Transverse colon (tissue), 4 donors: ENCODE data around the gene RNF166. TPM values are rescaled to one million over a fixed set of nuclear protein-coding genes. Genes with fewer than 3 reads are reported as not detected.

ENCODE experiments used
- DNase-seq: peaks from one replicate; pipeline ENCODE4 v3.0.0-alpha.2; 2019
- H3K27ac ChIP-seq, 4 donors: fragments of 200-600 bp; sonication (generic); 2 replicates each; pipeline ENCODE4 v1.5.1; 2016 to 2018; ENCODE audit warnings: inconsistent platforms in 4 of 4
- H3K27me3 ChIP-seq: fragments of 200-600 bp; sonication (generic); 2 replicates; pipeline ENCODE4 v1.5.1; 2017; ENCODE audit warnings: inconsistent platforms
- H3K36me3 ChIP-seq, 4 donors: fragments of 200-600 bp; sonication (generic); 2 replicates each; pipeline ENCODE4 v1.5.1; 2017 to 2019; ENCODE audit warnings: inconsistent platforms in 4 of 4
- H3K4me1 ChIP-seq, 4 donors: fragments of 200-600 bp; sonication (generic); 2 replicates each; pipeline ENCODE4 v1.5.1; 2017 to 2020; ENCODE audit warnings: inconsistent platforms in 4 of 4
- H3K4me3 ChIP-seq, 4 donors: fragments of 200-600 bp; sonication (generic); 1 replicate in 1 of 4; 2 replicates in 3 of 4; pipeline versions ENCODE4 v1.5.1 to v1.6.1; 2017 to 2019; ENCODE audit warnings: inconsistent platforms in 4 of 4
- H3K9me3 ChIP-seq, 2 donors: fragments of 200-600 bp; sonication (generic); 2 replicates each; pipeline ENCODE4 v1.5.1; 2017 to 2019; ENCODE audit warnings: inconsistent platforms in 2 of 2
- EP300 ChIP-seq: sonication (generic); formaldehyde crosslinking; IDR thresholded peaks from one replicate; pipeline ENCODE4 v1.6.1; 2017; ENCODE audit warnings: antibody characterized with exemption, low read depth
- POLR2A ChIP-seq: fragments of 450-650 bp; IDR thresholded peaks from one replicate; pipeline ENCODE4 v1.6.1; 2016; ENCODE audit warnings: antibody characterized with exemption, mild to moderate bottlenecking, moderate library complexity
- POLR2AphosphoS5 ChIP-seq, 3 donors: sonication (generic); formaldehyde crosslinking; IDR thresholded peaks; one replicate each; pipeline ENCODE4 v1.6.1; 2016; ENCODE audit warnings: antibody characterized with exemption in 3 of 3
- WGBS, 2 donors: methylation state at CpG; one replicate each; pipeline ENCODE4 v1.1.5; 2018; ENCODE audit warnings: low coverage in 1 of 2; 5-methylcytosine and 5-hydroxymethylcytosine counted together
- in situ Hi-C, 4 donors: fragments of 200-750 bp; cut with MboI; loops; one replicate each; pipeline versions ENCODE4 v1.15.0 to v1.15.1; 2017; ENCODE audit warnings: low sequenced_read_pairs in 3 of 4, low pct_ligation_motif_present in 1 of 4, low pct_unique_long_range_greater_than_20kb in 1 of 4
- intact Hi-C: fragments of 100-400 bp; cut with DNase I; formaldehyde crosslinking; loops from one replicate; pipeline ENCODE4 v1.15.1; 2023; ENCODE audit warnings: low total_unique reads
- total RNA-seq, 4 donors: library from RNA; depleted of rRNA; stranded (reverse); fragments of >200 nt; gene quantifications; one replicate each; pipeline ENCODE4 v1.1.0, GENCODE V29; 2016
- TF ChIP-seq, protein P1 (sequence below), 5 experiments: fragments of 200-600 bp in 3 of 5; fragments of 450-650 bp in 2 of 5; sonication (generic) in 3 of 5; IDR thresholded peaks; 1 replicate in 2 of 5; 2 replicates in 3 of 5; pipeline ENCODE4 v1.5.1; 2016 to 2017; ENCODE audit warnings: antibody characterized with exemption in 5 of 5, inconsistent platforms in 3 of 5, mild to moderate bottlenecking in 2 of 5, moderate library complexity in 1 of 5

RNF166 gene
- total RNA-seq, 4 donors from 2014 or later, result 10.3 to 15.3 (median 14.4) TPM

DNA sequence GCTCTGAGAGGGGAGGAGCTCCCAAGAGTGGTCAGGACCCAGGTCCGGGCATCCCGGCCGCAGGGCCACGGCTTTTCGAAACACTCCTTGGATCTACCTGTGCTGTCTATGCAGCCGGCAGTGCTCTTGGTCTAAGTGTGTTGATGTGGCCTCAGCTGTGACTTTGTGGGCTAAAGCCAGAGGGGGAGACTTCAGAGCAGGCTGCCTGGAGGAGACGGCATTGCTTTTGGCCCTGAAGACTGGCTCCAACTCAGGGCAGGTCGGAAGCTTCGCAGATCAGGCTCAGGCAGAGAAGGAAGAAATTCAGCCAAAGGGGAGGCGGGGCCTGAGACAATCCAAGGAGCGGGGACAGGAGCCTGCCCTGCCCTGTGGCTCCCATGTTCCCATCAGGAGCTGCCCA, 47.4 kb upstream of the RNF166 start:
- Histone ChIP-seq H3K27ac (peak overlapping the region; percentile 6 to 34 (median 16)), H3K4me3 (no peak overlapping the region), H3K36me3 (no peaks in the 10 kb centered on the region), H3K4me1 (peaks cover 0 to 16% (median 13%) of the 10 kb centered on the region in 4 donors), H3K27me3 (no peaks in the 10 kb centered on the region), H3K9me3 (no peaks in the 10 kb centered on the region)
- no peak for DNase-seq
- intact Hi-C loops (no loop called here), in situ Hi-C loops (no loop called here)
- no peak for TF ChIP-seq EP300
- no peak for TF ChIP-seq POLR2A
- TF ChIP-seq, protein P1, sequence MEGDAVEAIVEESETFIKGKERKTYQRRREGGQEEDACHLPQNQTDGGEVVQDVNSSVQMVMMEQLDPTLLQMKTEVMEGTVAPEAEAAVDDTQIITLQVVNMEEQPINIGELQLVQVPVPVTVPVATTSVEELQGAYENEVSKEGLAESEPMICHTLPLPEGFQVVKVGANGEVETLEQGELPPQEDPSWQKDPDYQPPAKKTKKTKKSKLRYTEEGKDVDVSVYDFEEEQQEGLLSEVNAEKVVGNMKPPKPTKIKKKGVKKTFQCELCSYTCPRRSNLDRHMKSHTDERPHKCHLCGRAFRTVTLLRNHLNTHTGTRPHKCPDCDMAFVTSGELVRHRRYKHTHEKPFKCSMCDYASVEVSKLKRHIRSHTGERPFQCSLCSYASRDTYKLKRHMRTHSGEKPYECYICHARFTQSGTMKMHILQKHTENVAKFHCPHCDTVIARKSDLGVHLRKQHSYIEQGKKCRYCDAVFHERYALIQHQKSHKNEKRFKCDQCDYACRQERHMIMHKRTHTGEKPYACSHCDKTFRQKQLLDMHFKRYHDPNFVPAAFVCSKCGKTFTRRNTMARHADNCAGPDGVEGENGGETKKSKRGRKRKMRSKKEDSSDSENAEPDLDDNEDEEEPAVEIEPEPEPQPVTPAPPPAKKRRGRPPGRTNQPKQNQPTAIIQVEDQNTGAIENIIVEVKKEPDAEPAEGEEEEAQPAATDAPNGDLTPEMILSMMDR (IDR thresholded peaks at IDR 0.05), result no peak
- TF ChIP-seq POLR2AphosphoS5 (IDR thresholded peaks at IDR 0.05), result no peak
- WGBS, 2 donors, result 80 to 84% methylated on average over 1 to 11 of the region's 11 CpGs

DNA sequence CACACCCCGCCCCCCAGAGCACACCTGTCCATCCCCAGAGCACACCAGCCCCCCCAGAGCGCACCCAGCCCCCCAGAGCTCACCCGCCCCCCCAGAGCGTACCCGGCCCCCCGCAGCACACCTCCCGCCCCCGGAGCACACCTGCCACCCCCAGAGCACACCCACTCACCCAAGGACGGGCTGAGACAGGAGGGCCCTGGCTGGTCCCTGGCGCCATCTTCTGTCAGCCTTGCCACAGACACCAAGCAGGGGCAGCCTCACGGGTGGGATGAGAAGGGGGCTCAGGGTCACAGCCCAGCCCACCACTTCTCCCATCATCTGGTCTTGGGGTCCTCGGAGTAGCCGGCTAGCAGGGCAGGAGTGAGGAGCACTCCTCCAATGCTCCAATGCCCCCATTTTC, 47.0 kb upstream of the RNF166 start:
- in situ Hi-C loops (no loop called here), intact Hi-C loops (no loop called here)
- Histone ChIP-seq H3K4me1 (peaks cover 0 to 16% (median 9%) of the 10 kb centered on the region in 4 donors), H3K27me3 (no peaks in the 10 kb centered on the region), H3K4me3 (no peak overlapping the region), H3K27ac (peak overlapping the region in 1 of 4 donors; percentile 22), H3K36me3 (no peaks in the 10 kb centered on the region), H3K9me3 (no peaks in the 10 kb centered on the region)
- TF ChIP-seq EP300 (no peak), POLR2A (no peak), POLR2AphosphoS5 (IDR thresholded peaks at IDR 0.05) (no peak)
- TF ChIP-seq, protein P1 (IDR thresholded peaks at IDR 0.05), result no peak
- DNase-seq, result no peak
- 100% methylated on average over 4 of the region's 13 CpGs; no CpG with 5 or more reads in 1 of the 2 donors for WGBS, 2 donors

DNA sequence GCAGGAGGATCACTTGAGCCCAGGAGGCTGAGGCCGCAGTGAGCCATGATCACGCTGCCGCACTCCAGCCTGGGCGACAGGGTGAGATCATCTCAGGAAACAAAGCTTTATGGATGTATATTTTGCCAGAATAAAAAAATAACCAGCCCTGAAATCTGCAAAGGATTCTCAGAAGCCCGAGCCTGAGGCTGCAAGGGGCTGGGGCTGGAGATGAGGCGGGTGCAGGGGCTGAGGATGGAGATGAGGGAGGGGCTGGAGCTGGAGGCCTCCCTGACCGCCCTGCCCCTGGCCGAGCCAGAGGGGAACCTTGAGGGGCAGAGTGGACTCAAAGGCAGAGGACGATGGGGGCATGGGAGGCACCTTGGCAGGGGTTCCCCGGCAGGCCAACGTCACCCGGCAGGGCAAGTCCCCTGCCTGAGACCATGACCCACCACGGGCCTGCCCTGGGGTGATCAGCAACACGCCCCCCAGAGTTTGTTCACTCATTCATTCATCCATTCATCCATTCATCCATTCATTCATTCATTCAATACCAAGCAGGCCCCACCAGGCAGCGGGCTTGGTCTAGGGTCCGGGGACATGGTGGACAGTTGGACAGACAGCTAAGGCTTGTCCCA, 46.3 kb upstream of the RNF166 start:
- peaks cover 0 to 19% (median 7%) of the 10 kb centered on the region in 4 donors for H3K4me1 ChIP-seq

DNA sequence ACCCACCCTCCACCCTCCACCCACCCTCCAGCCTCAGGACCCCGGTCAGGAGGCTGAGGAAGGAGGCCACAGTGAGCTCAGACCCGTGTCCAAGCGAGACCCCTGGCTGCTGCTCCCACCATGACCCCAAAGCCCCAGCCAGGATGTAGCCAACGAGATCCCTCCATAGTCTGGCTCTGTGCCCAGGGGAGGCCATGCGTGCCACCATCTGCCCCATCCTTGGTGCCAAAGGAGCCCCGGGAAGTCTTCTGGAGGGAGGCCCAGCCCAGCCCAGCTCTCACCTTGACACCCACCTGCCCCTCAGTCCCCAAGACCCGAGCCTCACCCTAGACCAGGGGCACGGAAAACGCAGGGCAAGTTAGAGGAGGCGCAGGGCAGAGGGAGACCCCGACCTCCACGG, 44.6 kb upstream of the RNF166 start:
- no peak overlapping the region for H3K4me3 ChIP-seq
- H3K9me3 ChIP-seq, result no peaks in the 10 kb centered on the region
- no peaks in the 10 kb centered on the region for H3K27me3 ChIP-seq
- TF ChIP-seq, protein P1 (IDR thresholded peaks at IDR 0.05), result no peak
- no peak for TF ChIP-seq POLR2A
- no peak for TF ChIP-seq EP300
- no peak for TF ChIP-seq POLR2AphosphoS5 (IDR thresholded peaks at IDR 0.05)
- H3K4me1 ChIP-seq, result peaks cover 12 to 24% (median 16%) of the 10 kb centered on the region in 4 donors
- H3K27ac ChIP-seq, result no peak overlapping the region
- in situ Hi-C loops (no loop called here), intact Hi-C loops (no loop called here)
- H3K36me3 ChIP-seq, result no peaks in the 10 kb centered on the region
- DNase-seq, result no peak
- 85% methylated on average over 9 of the region's 12 CpGs; no CpG with 5 or more reads in 1 of the 2 donors for WGBS, 2 donors

More for the DNA sequence above, 46.3 kb upstream of the RNF166 start:
- no peak for TF ChIP-seq POLR2A
- TF ChIP-seq POLR2AphosphoS5 (IDR thresholded peaks at IDR 0.05), result no peak
- TF ChIP-seq, protein P1 (IDR thresholded peaks at IDR 0.05), result no peak
- no peak for TF ChIP-seq EP300
- Histone ChIP-seq H3K27me3 (no peaks in the 10 kb centered on the region), H3K36me3 (no peaks in the 10 kb centered on the region), H3K9me3 (no peaks in the 10 kb centered on the region), H3K27ac (no peak overlapping the region), H3K4me3 (no peak overlapping the region)
- DNase-seq, result no peak
- WGBS, 2 donors, result 90% methylated on average over 4 to 16 of the region's 16 CpGs
- in situ Hi-C loops (no loop called here), intact Hi-C loops (no loop called here)
